TTC549 (cell line): ENCODE measurements around the gene MED8.
"Not testable (repeated sequence)": the region's sequence is repeated elsewhere in the genome, so short reads cannot be mapped to it uniquely, and the experiment has no call there.

ENCODE experiments used
- FAIRE-seq: peaks from 2 replicates; lab custom pipeline; 2012; peaks lifted over from hg19 to GRCh38; lab: Jason Lieb, UNC

Gene MED8

DNA sequence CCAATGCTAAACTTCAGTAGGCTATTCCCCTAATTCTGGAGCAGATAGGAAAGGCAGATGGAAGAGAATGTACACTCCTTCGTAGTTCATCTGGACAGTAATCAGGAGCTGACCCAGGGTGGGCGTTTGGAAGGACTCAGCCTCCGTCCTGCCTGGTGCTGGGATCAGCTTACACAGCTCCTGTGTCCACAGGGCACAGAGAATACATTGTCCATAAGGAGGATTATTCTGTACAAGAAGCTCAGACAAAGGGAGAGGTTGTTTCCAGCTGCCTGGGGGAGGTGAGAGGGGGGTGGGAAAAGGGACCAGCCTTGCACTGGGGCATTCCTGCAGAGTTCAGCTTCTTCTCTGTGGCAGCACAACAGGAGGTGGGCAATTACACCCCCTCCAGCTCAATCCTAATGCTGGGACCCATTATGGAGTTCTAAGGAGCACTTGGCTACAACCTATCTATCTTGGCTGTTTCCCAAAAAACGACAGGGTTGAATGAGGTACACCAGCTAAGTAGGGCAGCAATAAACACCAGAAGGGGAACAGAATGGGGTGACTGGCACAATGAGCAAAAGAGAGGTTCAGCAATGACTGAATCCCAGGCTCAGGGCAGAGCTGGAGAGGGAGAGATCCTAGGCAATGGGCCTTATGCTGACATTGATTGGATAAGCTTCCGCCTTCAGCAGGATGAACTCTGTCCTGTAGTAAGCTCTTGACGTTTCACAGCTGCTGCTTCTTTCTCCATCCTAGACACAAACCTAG, 7.4 kb downstream of the MED8 start:
- FAIRE-seq, result no peak

DNA sequence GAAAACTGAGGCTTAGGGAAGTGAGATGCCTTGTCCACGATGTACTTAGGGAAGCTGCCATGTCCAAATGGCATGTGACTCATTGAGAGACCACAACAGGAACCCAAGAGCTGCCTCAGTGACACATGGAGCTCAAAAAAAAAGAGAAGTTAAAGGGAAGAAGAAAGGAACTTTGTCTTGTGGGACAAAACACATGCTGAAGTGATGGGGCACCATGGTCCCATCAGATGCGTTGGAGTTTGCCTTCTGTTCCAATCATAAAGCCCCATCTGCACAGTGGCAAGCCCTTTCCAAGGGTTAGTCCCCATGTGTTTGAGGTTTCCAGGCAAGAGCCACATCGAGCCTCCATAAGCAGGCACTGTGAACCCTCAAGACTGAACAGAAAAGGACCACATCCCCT, 8.0 kb downstream of the MED8 start:
- no peak for FAIRE-seq

DNA sequence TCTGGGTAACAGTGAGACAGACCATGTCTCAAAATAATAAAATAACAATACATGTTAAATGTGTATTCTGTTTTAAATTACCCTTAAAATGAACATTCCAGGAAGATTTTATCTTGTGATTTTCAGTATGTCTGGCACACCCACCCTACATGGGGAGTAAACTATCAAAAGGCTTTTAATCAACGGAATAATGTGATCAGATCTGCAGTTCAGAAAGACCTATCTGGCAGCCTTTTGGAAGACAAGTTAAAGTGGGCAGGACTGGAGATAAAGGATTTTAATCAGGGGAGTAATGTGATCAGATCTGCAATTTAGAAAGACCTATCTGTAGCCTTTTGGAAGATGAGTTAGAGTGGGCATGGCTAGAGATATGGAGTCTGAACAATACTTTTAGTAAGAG, 10.1 kb downstream of the MED8 start:
- FAIRE-seq, result no peak

DNA sequence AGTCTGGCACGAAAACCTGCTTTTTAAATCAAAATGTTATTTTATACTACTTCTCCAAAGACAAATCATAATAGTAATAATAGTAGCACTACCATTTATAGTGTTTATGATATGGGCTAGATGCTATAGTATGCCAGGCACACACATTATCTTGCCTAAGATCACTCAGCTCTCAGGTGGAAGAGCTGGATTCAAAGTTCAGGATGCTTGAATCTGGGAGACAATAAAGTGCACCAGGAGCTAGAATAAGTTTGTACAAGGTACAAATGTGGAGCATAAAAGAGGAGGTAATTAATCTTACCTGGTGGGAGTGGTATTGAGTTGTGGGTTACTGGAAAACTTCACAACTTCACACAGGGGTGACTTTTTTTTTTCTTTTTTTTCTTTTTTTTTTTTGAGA, 11.8 kb downstream of the MED8 start:
- no peak for FAIRE-seq

GRCh38 chr1:43376723-43377235, 12.8 kb downstream of the MED8 start:
- no peak for FAIRE-seq

- no peak for FAIRE-seq
Observed at GRCh38 chr1:43373066-43373940, 16.3 kb downstream of the MED8 start.

GRCh38 chr1:43372172-43372571, 17.4 kb downstream of the MED8 start:
- no peak for FAIRE-seq

GRCh38 chr1:43370564-43370963, 19.0 kb downstream of the MED8 start:
- FAIRE-seq, result no peak

- FAIRE-seq, result not testable (repeated sequence)
Observed at GRCh38 chr1:43369779-43370178, 19.8 kb downstream of the MED8 start.

- FAIRE-seq, result no peak
Observed at GRCh38 chr1:43368646-43369020, 21.0 kb downstream of the MED8 start.

- no peak for FAIRE-seq
Observed at GRCh38 chr1:43367904-43368645, 21.5 kb downstream of the MED8 start, which contains the start of gene ELOVL1. Gene ELOVL1 (minus strand): TSS chr1:43368011. CDS start chr1:43365609, 2,402 bp downstream.

GRCh38 chr1:43367026-43367903, 22.3 kb downstream of the MED8 start:
- no peak for FAIRE-seq

DNA sequence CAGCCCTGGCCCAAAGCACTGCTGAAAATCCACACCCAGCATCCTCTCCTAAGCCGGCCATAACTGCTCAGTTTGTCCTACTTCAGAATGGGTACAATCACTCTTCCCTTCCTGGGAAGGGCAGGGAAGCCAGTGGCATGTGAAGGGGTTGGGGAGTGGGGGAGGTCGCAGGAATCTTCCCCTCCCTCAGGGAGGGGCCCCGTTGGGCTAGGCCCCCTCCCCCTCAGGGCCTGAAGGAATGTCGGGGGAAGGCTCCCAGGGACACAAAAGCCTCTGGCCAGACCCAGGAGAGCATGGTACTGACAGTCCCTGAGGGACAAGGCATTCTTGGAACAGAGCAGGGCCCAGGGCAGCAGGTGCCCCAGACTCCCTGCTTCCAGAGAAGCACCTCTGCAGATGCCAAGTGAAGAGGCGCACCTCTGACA, 23.0 kb downstream of the MED8 start:
- FAIRE-seq, result no peak

DNA sequence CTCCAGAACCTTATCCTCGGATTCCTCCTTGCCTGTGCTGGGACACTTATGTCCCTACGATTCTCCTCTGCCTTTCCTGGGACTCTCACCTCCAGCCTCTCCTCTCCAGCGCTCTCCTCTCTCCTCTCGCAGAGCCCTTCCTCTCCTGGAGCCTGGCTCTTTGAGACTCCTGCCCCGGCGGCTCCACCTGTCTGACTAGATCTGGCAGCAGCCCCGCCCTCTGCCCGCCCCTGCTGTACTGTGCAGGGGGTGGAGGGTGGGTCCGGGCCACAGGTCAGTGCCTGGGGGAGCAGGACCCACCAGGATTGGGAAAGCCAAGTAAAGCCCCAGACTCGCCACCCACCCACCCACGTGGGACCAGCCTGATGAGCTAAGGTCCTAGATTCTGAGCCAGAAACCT, 23.4 kb downstream of the MED8 start:
- FAIRE-seq, result no peak

DNA sequence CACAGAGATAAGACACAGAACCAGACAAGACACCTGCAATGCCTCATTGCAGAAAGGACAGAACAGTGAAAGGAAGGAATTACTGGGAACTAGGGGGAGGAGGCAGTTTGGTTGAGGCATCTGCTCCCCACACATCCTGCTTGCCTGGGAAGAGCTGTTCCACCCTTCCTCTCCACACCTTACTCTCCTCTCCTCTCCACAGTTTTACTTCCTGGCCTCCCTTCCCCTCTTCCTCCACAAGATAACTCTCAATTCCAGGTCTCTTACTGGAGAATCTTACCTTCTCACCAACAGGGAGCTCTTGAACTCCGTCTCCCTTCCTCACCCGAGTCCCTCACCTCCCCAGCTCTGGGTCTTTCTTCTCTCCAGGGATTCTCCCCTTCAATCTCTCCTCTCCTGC, 23.9 kb downstream of the MED8 start:
- FAIRE-seq, result no peak

DNA sequence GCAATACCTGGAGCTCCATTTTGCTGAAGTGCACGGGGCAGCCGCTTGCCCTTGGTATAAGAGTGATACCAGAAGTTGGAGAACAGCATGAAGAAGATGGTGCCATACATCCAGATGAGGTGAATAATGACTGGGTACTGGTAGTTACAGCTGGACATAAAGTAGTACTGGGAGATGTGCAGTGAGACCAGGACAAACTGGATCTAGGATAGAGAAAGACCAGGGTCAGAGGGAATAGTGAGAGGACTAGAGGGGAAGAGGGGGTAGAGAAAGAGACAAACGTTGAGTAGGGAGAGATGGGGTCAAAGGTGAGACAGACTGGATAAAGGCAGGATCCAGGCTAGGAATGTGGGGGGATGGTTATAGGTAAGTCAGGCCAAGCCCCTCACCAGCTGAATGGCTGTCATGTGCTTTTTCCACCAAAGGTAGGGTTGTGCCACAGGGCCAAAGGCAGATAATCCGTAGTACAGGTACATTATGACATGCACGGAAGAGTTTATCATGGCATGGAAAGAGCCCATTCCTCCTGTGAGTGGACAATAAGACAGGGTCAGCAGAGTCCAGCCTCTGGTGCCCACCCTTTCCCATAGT, 25.6 kb downstream of the MED8 start:
- no peak for FAIRE-seq

GRCh38 chr1:43363283-43363934, 26.2 kb downstream of the MED8 start:
- no peak for FAIRE-seq

- FAIRE-seq, result no peak
Observed at GRCh38 chr1:43360616-43361015, 29.0 kb downstream of the MED8 start.

- no peak for FAIRE-seq
Observed at GRCh38 chr1:43359696-43360095, 29.9 kb downstream of the MED8 start.
